ENCODE measurements around the gene SLC8A1.

The SLC8A1 gene

GRCh38 chr2:40489678-40489960, 37.7 kb upstream of the SLC8A1 start:
- TF ChIP-seq ZFP3 (CRISPR knock-in tag; IDR thresholded peaks at IDR 0.05) (no peak), ZFP30 (CRISPR knock-in tag; IDR thresholded peaks at IDR 0.05) (no peak), OSR1 (CRISPR knock-in tag; IDR thresholded peaks at IDR 0.05) (no peak), ARNTL (CRISPR knock-in tag; IDR thresholded peaks at IDR 0.05; ENCODE audit: borderline replicate concordance, low read depth) (no peak), ESRRG (CRISPR knock-in tag; IDR thresholded peaks at IDR 0.05) (no peak), PATZ1 (CRISPR knock-in tag; IDR thresholded peaks at IDR 0.05; ENCODE audit: borderline replicate concordance) (no peak), ZNF8 (CRISPR knock-in tag; IDR thresholded peaks at IDR 0.05) (no peak), RARB (CRISPR knock-in tag; IDR thresholded peaks at IDR 0.05) (no peak), ZC3H10 (CRISPR knock-in tag; IDR thresholded peaks at IDR 0.05) (no peak), ZNF70 (CRISPR knock-in tag; IDR thresholded peaks at IDR 0.05) (no peak), GLIS3 (CRISPR knock-in tag; IDR thresholded peaks at IDR 0.05) (no peak), BACH2 (CRISPR knock-in tag; IDR thresholded peaks at IDR 0.05; ENCODE audit: borderline replicate concordance) (no peak), TOX (CRISPR knock-in tag; IDR thresholded peaks at IDR 0.05; ENCODE audit: borderline replicate concordance) (no peak), PPARA (CRISPR knock-in tag; IDR thresholded peaks at IDR 0.05; ENCODE audit: borderline replicate concordance) (no peak), SNAI2 (CRISPR knock-in tag; IDR thresholded peaks at IDR 0.05) (no peak), CSRNP3 (CRISPR knock-in tag; IDR thresholded peaks at IDR 0.05) (no peak), CSDC2 (CRISPR knock-in tag; IDR thresholded peaks at IDR 0.05) (no peak), ISL1 (CRISPR knock-in tag; IDR thresholded peaks at IDR 0.05) (no peak)
- TF ChIP-seq, protein P1, sequence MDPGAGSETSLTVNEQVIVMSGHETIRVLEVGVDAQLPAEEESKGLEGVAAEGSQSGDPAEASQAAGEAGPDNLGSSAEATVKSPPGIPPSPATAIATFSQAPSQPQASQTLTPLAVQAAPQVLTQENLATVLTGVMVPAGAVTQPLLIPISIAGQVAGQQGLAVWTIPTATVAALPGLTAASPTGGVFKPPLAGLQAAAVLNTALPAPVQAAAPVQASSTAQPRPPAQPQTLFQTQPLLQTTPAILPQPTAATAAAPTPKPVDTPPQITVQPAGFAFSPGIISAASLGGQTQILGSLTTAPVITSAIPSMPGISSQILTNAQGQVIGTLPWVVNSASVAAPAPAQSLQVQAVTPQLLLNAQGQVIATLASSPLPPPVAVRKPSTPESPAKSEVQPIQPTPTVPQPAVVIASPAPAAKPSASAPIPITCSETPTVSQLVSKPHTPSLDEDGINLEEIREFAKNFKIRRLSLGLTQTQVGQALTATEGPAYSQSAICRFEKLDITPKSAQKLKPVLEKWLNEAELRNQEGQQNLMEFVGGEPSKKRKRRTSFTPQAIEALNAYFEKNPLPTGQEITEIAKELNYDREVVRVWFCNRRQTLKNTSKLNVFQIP (CRISPR knock-in tag; IDR thresholded peaks at IDR 0.05; ENCODE audit: borderline replicate concordance, low read depth): no peak
- TF ChIP-seq, protein P2, sequence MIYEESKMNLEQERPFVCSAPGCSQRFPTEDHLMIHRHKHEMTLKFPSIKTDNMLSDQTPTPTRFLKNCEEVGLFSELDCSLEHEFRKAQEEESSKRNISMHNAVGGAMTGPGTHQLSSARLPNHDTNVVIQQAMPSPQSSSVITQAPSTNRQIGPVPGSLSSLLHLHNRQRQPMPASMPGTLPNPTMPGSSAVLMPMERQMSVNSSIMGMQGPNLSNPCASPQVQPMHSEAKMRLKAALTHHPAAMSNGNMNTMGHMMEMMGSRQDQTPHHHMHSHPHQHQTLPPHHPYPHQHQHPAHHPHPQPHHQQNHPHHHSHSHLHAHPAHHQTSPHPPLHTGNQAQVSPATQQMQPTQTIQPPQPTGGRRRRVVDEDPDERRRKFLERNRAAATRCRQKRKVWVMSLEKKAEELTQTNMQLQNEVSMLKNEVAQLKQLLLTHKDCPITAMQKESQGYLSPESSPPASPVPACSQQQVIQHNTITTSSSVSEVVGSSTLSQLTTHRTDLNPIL (CRISPR knock-in tag; IDR thresholded peaks at IDR 0.05; ENCODE audit: low read depth): no peak
- no peak for ATAC-seq

DNA sequence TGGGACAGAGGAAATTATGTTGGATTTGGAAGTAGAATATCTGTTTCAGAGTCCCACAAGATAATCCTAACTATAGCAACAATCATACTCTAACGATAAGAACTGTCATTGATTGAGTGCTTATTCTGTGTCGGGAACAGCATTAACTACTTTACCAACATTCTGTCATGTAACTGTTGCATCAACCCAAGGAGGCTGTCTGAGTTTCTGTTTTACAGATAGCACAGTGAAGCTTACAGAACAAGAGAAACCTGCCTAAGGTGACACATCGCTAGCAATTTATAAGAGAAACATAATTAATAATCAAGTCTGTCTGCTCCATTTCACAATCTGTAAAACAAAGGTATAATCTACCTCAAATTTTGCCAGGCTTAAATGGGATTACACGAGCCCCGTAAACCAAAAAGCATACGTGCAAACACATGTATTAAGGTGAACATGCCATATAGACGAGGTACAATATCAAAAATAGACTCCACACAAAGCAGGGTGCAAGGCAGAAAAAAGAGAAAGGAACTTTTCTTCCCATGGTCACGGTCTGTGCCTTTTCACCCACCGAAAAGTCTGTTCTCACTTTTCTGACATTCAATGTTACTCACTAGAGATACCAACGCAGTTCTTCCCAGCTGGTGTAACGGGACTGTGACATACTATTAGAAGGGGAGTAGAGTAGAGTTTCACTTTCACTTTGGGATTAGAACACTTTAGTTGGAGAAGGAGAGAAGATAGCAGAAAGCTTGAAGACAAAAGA, 37.2 kb upstream of the SLC8A1 start:
- ATAC-seq: peak; percentile 64
- TF ChIP-seq ARNTL (CRISPR knock-in tag; IDR thresholded peaks at IDR 0.05; ENCODE audit: borderline replicate concordance, low read depth) (no peak), ZFP30 (CRISPR knock-in tag; IDR thresholded peaks at IDR 0.05) (no peak), ISL1 (CRISPR knock-in tag; IDR thresholded peaks at IDR 0.05) (no peak), TOX (CRISPR knock-in tag; IDR thresholded peaks at IDR 0.05; ENCODE audit: borderline replicate concordance) (no peak), GLIS3 (CRISPR knock-in tag; IDR thresholded peaks at IDR 0.05) (no peak), ZNF70 (CRISPR knock-in tag; IDR thresholded peaks at IDR 0.05) (no peak), ZNF565 (CRISPR knock-in tag; conservative IDR thresholded peaks at IDR 0.05; ENCODE audit: low read depth) (no peak), ZFP3 (CRISPR knock-in tag; IDR thresholded peaks at IDR 0.05) (no peak), ESRRG (CRISPR knock-in tag; IDR thresholded peaks at IDR 0.05) (no peak), PATZ1 (CRISPR knock-in tag; IDR thresholded peaks at IDR 0.05; ENCODE audit: borderline replicate concordance) (no peak), OSR1 (CRISPR knock-in tag; IDR thresholded peaks at IDR 0.05) (no peak), TCF4 (CRISPR knock-in tag; IDR thresholded peaks at IDR 0.05; ENCODE audit: borderline replicate concordance) (no peak)
- TF ChIP-seq, protein P1 (CRISPR knock-in tag; IDR thresholded peaks at IDR 0.05; ENCODE audit: borderline replicate concordance, low read depth): no peak
- TF ChIP-seq, protein P2 (CRISPR knock-in tag; IDR thresholded peaks at IDR 0.05; ENCODE audit: low read depth): no peak

All from SK-N-SH treated with all-trans-retinoic acid at 6 μM for 48 hours (cell line).